Right kidney (tissue), 9 donors: ENCODE measurements around the gene MINDY2.

Source experiments
- DNase-seq: peaks from one replicate; pipeline ENCODE4 v3.0.0-alpha.2; 2016
- long read RNA-seq, 8 donors: transcript quantifications; one replicate each; lab custom pipeline, GENCODE V29; 2026

Gene MINDY2, protein sequence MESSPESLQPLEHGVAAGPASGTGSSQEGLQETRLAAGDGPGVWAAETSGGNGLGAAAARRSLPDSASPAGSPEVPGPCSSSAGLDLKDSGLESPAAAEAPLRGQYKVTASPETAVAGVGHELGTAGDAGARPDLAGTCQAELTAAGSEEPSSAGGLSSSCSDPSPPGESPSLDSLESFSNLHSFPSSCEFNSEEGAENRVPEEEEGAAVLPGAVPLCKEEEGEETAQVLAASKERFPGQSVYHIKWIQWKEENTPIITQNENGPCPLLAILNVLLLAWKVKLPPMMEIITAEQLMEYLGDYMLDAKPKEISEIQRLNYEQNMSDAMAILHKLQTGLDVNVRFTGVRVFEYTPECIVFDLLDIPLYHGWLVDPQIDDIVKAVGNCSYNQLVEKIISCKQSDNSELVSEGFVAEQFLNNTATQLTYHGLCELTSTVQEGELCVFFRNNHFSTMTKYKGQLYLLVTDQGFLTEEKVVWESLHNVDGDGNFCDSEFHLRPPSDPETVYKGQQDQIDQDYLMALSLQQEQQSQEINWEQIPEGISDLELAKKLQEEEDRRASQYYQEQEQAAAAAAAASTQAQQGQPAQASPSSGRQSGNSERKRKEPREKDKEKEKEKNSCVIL
- long read RNA-seq, donor 1, full-length matches to known transcripts: 4 of 4 reads
- long read RNA-seq, donor 1, partial matches to known transcripts: 0 of 4 reads
- long read RNA-seq, donor 1, other reads (novel, unspliced or antisense): 0 of 4 reads
- long read RNA-seq, donor 2: 0 reads
- long read RNA-seq, donor 3, full-length matches to known transcripts: 4 of 4 reads
- long read RNA-seq, donor 3, partial matches to known transcripts: 0 of 4 reads
- long read RNA-seq, donor 3, other reads (novel, unspliced or antisense): 0 of 4 reads
- long read RNA-seq, donor 4, full-length matches to known transcripts: 7 of 12 reads
- long read RNA-seq, donor 4, partial matches to known transcripts: 5 of 12 reads
- long read RNA-seq, donor 4, other reads (novel, unspliced or antisense): 0 of 12 reads
- long read RNA-seq, donor 5, full-length matches to known transcripts: 4 of 4 reads
- long read RNA-seq, donor 5, partial matches to known transcripts: 0 of 4 reads
- long read RNA-seq, donor 5, other reads (novel, unspliced or antisense): 0 of 4 reads
- long read RNA-seq, donor 6, full-length matches to known transcripts: 8 of 21 reads
- long read RNA-seq, donor 6, partial matches to known transcripts: 13 of 21 reads
- long read RNA-seq, donor 6, other reads (novel, unspliced or antisense): 0 of 21 reads
- long read RNA-seq, donor 7: 0 reads
- long read RNA-seq, donor 8, full-length matches to known transcripts: 1 of 1 reads
- long read RNA-seq, donor 8, partial matches to known transcripts: 0 of 1 reads
- long read RNA-seq, donor 8, other reads (novel, unspliced or antisense): 0 of 1 reads

DNA sequence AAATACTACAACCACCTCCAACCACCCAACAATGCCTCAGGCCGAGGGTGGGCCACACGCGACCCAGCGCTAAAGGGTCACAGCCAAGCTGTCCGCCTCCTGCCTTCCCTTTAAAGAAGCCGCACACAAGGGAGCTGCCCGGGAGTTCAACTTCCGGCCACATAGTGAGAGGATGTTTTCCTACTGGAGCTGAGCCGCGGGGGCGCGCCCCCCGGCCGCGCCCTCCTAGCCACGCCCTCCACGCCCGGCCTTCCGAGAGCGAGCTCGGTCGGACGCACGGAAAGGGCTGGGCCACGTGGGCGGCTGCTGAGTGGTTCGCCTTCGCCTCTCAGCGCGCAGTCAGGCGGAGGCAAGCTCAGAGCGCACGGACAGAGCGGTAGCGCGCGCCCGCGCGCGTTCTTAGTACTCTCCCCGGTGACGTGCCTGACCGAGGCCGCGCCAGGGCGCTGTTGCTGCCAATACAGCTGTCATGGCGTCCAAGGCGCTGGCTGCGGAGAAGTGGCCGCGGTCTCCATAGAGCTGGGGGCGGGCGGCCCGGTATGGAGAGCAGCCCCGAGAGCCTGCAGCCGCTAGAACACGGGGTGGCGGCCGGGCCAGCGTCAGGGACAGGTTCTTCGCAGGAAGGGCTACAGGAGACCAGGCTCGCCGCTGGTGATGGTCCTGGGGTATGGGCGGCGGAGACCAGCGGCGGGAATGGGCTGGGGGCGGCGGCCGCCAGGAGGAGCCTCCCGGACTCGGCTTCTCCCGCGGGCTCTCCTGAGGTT lies at the start of gene MINDY2:
Gene MINDY2, plus strand, starts transcription at position 446 of the 764 bp plus-strand sequence. Its CDS starts 94 bp downstream, at position 540.
- DNase-seq: peak; percentile 99

DNA sequence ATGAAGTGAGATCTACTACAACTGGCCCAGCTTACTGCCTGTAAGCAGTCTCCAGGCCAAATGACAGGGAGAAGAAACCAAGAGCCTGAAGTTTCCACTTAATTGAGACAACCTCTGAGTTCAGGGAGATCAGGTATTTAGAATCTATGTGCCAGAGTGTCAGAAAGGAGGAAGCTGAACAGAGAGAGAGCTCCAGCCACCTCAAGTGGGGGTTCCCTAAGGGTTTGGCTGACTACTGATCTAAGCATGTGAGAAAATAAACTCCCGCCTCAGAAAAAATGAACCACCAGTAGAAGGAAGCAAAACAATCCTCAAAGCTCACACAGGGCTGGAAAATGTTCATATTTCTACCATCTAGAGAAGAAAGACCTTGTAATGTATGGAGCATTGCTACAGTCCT lies 46.6 kb upstream of the MINDY2 start:
- no peak for DNase-seq

DNA sequence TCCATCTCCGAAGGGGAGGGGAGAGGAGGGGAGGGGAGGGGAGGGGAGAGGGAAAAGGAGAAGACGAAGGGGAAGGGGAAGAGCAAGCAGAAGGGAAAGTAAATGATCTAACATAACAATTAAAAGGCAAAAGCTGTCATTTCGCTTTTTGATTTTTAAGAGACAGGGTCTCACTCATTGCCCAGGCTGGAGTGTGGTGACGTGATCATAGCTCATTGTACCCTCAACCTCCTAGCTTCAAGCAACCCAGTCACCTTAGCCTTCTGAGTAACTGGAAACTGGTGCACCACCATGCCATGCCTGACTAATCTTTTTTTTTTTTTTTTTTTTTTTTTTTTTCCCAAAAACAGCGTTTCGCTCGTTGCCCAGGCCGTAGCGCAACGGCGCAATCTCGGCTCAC lies 44.2 kb upstream of the MINDY2 start:
- no peak for DNase-seq

DNA sequence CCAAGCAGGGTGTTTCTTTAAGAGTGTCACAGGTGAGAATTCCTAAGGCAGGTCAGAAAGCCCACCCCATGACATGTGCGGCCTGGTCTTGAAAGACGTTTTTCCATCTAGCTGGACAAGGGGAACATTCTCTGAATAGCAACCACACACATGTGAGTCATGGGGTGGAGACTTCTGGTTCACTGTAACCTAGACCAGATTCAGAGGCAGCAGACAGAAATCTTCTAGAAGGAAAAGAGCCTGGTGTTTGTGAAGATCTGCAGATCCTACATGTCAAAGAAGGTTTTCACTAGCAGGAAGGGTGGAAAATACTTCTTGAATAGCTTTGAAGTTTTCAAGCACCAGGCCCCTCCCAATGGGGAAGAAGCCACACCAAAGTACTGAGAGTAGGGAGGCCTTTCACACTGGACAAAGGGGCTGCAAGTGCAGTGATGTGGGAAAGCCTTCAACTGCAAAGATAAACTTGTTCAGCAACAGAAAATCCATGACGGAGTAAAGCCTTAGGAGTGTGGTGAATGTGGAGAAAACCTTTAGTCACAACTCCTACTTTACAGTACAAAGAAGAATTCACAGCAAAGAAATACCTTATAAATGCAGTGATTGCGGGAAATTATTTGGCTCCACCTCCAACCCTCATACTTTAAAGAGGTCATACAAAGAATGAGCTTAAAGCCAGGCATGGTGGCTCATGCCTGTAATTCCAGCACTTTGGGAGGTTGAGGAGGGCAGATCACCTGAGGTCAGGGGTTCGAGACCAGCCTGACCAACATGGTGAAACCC lies 39.2 kb upstream of the MINDY2 start:
- DNase-seq: no peak

DNA sequence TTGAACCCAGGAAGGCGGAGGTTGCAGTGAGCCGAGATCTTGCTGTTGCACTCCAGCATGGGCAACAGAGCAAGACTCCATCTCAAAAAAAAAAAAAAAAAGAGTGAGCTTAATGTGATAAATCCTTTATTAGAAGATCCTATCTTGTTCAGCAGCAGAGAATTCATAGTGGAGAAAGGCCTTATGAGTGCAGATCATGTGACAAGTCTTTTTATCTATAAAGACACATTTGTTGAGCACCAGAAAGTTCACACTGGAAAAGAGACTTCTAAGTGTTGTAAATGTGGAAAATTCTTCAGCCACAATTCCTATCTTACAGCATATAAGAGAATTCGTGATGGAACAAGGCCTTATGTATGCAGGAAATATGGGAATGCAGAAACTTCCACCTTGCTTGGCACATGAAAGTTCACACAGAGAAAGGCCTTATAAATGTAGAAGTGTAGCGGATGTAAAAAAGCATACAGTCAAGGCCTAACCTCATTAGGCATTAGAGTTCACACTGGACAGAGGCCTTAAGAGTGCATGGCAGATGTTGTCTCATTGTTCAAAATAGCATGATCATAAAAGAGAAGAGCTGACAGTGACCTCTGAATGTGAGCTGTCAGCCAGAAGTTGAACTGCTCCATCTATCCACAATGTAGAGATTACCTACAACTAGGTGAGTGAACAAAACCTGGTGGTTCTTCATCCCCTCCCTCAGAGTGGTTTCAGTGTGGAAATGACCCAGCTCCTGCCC lies 38.3 kb upstream of the MINDY2 start:
- no peak for DNase-seq

DNA sequence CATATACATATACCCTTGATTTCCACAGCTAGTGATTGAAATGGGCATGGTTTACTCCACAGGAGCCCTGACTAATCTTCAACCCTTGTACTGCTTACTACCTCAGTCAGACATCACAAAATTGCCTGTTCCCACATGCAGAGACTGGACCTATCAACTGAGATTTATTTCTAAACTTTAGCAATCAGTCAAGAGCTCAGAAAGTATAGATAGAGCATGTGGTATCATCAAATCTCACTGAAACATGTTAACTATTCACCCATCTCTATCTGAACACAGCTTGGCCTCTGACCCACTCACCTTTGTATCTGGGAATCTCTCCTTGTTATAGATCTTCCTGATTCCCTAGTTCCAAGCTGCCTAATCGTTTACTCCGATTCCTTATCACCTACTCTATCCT lies 36.2 kb upstream of the MINDY2 start:
- DNase-seq: no peak

DNA sequence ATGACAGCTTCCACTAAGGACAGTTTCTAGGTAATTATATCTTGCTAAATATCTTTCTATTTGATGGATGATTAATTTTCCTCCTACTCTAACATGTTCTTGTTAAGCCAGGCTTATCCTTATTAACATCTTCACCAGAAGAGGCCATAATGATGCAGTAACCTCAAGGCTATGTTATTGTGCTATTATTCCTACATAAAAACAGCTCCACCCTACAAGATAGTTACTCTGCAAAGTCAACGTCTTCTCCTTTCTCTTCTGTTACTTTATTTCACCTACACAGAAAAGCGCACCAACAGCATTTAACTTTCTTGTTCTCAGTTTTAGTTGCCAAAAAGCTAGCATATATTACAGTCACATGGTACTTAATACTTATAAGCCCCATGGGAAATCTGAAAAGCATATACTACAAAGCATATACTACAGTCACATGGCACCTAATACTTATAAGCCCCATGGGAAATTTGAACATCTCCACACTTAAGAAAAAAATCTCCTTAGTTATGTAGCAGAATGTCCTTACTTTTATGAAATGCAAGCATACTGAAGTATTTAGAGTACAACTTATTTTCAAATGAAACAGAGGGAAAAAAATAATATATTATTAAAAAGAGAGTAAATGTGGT lies 35.0 kb upstream of the MINDY2 start:
- no peak for DNase-seq

DNA sequence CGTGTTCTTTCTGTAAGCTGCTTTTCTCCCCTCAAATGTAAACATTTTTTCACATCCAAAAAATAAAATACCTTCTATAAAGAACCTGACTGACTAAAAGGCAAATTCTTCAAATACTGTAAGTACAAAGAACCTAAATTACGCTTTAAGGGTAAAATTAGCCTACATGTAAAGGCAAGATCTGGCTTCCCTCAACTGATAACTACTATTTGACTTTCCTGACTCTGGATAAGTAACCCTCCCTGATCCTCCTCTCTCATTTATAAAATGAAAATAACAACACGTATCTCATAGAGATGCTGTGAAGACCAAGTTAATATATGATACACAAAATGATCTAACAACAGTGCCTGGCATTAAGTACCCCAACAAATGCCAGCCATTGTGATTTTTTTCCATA lies 33.8 kb upstream of the MINDY2 start:
- DNase-seq: no peak

DNA sequence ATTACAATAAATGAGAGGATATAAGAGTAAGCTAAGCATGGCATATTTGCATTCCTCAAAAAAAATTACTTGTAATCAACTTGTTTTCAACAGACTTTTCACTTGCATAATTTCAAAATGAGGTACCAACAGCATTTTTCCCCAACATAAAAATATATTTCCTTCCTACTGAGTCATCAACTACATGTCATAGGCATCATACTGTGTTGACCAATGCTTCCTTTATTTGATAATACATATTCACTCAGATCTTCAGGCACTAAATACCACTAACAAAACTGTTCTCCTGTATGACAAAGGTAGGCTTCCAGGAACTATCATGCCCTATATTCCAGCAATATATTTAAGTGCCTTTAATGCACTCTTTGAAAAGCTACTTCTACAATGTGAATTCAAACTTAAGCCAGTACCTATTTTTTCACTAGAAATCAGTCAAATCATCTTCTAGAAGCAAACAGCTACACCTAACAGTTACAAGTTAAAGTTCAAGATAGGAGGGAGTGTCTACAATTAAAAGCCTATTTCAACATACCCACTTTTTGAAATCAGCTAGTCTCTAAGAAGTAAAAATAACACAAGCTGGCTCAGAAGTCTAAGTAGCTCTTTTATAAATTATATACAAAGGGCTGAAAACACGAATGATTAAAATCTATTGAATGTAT lies 32.9 kb upstream of the MINDY2 start:
- DNase-seq: no peak

DNA sequence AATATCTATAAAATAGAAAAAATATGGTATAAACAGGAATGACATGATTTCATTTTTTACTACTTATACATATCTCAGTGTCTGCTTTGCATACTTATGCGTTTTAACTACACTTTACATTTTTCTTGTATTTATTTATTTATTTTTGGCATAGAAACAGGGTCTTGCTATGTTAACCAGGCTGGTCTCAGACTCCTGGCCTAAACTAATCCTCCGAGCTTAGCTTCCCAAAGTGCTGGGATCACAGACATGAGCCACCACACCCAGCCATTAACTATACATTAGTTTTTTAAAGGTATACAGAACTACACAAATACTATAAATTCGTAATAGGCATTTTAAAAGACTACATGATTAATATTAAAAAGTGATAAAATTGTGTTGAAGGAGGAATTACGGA lies 30.7 kb upstream of the MINDY2 start:
- DNase-seq: no peak

DNA sequence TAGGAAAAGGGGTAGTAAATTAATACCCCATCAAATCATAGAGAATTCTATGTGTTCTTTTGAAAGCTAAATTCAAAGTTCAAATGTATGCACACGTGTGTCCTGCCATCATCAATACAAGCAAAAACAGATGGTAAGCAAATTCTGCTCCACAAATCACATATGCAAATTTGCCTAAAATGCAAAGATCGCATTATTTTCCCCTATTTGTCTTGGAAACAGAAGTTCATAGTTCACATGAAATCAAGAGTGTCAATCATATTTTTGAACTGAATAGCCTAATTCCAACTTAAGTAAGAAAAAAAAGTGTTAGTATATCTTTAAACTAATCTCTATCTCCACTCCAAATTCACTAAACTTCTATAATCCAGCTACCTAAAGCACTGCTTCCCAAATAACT lies 30.1 kb upstream of the MINDY2 start:
- no peak for DNase-seq

DNA sequence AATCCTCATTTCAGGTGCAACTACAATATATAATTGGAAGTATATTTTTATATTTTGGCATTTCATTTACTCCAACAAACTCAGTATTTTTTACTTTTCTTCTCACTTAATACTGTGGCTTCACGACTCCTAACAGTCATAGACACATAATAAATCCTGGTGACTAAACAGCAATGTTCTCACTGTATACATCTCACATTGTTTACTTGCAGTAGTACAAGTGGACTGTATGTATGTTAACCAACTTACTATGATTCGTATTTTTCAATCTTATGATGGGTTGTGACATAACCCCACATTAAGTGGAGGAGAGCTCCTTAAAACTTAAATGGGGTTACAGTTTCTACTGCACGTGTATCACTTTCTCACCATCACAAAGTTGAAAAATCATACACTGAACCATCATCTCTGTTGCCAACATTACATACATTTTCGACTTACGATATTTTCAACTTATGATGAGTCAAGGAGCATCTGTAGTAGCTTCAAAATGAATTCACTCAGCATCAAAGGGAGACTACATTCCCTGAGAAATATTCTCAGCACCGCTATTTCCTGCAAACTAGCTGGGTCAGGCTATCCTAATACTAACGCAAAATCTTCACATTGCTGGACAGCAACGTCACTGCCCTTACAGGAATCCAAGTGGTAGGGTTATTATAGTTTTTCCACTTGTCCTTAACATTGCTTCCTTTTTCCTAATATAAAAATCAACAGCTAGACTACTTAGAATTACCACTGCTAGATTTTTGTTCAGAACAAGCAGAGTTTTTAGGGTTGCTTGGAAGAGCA lies 28.9 kb upstream of the MINDY2 start:
- DNase-seq: no peak

DNA sequence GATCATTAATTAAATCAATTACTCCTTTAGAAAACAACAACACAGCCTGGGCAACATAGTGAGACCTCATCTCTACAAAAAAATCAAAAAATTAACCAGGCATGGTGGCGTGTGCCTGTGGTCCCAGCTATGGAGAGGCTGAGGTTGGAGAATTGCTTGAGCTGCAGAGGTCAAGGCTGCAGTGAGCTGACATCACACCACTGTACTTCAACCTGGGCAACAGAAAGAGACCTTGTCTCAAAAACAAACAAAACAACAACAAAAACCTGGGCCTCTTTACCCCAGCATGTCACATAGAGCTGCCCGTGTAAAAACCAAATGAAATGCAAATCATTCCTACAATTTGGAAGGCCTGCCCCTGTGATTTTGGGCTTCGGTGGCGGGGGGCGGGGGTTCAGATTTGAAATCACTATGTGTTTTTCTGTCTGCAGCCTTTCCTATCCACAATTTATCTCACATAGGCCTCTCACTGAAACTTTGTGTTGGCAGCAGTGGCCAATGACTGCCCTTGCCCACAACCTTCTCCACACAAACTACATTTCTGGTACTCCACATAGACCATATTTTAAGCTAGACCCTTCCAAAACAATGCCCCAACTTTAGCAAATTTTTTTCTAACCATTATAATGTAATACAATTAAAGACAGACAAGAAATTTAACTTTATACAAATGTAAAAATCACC lies 28.1 kb upstream of the MINDY2 start:
- no peak for DNase-seq

DNA sequence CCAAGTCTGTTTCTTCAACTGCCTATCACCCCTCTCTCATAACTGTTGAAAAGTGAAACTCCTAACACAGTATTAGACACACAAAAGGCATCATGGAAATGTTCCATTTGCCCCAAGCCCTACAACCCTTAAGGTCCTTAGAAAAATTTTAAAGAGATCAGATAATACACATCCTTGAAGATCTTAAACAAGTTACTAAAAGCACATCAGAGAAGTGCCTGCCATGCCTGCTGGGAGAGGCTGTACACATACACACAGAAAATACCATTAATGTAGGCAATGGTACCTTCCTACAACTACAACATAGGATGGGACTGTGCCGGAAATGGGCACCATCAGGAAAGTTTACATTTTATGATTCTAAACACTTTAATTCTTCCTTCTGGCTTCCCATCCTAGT lies 24.9 kb upstream of the MINDY2 start:
- DNase-seq: no peak

DNA sequence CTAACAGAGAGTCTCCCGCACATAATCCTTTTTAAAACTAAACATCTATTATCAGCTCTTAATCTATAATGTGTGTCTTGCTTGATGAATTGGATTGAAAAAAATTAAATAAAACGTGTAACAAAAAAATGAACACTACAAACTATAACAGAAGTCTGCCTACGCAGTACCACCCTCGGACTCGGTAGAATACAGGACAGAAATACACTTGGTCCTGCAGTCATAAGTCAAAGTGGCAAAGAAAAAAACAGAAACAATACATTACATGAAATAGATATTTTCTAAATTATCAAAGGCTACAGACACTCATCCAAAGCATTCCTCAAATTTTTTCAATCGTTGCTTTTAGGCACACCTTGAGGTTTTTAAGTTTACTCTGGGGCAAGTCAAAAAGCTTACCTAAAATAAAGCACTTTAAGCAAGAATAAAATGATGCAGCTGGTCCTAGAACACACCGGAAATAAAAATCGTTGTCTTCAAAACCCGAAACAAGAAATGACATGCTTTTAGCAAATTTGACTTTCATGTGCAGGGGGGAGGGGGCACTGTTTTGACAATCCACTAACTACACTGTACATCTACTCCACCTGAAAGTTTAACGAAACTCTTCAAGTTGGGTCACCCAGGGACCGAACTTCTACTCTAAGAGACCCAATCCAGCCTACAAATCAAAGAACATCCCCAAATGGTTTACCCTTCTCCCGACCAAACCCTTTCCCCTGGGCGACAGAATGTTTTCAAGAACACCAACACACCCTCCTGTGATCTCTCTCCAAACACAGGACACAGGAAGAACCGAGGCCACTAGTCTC lies 22.9 kb upstream of the MINDY2 start:
- DNase-seq: no peak

DNA sequence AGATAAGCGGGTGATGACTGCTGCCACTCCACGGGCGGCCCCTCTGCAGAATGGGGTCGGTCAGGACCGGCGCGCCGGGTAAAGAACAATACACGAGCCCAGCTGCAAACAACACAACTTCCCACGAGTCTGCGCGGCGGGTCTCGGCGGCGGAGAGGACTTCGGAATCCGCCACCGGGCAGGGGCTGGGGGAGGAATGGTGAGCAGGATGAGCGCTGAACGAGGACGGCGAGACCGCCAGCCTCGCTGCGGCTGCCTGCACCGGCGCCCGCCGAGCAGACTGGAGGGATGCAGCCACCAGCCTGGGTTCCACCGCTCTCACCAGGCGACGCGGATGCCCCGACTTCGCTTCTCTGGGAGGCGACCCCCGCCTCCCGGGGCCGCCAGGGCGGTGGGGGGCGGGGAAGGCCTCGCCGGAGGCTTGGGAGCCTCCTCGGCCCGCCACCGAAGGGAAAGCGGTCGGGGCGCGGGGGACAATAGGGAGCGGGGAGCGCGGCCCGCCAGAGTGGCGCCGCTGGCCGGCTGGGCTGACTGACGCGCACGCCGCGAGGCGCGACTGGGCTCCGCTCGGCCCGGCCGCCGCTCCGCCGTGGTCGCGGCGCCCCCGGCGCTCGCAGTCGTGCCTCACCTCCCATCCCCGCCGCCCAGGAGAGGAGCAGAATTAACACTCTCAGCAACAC lies 22.1 kb upstream of the MINDY2 start:
- DNase-seq: peak; percentile 88
